Thyroid gland (tissue), 4 donors: Measurements from ENCODE around the gene GGTLC2.
A peak's percentile ranks its signal among the peaks of the same experiment; 100 is the strongest.

Experiments used
- CTCF ChIP-seq, 6 experiments: fragments of 200-600 bp in 3 of 6; fragments of 450-650 bp in 3 of 6; sonication (generic) in 3 of 6; IDR thresholded peaks; one replicate each; pipeline ENCODE4 v1.5.1; 2016 to 2019; ENCODE audit warnings: antibody characterized with exemption in 6 of 6, mild to moderate bottlenecking in 2 of 6, inconsistent platforms in 1 of 6, moderate library complexity in 1 of 6
- POLR2A ChIP-seq, 2 donors: fragments of 450-650 bp; IDR thresholded peaks; one replicate each; pipeline ENCODE4 v1.6.1; 2017; ENCODE audit warnings: antibody characterized with exemption in 2 of 2, mild to moderate bottlenecking in 2 of 2, moderate library complexity in 1 of 2

GRCh38 chr22:22684580-22685561, 40.5 kb downstream of the GGTLC2 start:
- peak in 3 of 6 experiments; percentile 22 to 51 (median 37) for TF ChIP-seq CTCF (IDR thresholded peaks at IDR 0.05)
- TF ChIP-seq POLR2A (IDR thresholded peaks at IDR 0.05) = no peak
